Measurements from ENCODE around the gene CRK. TPM values are rescaled to one million over a fixed set of nuclear protein-coding genes. Genes with fewer than 3 reads are reported as not detected.
"Not testable (repeated sequence)": the region's sequence is repeated elsewhere in the genome, so short reads cannot be mapped to it uniquely, and the experiment has no call there.

The CRK gene
- total RNA-seq, 1 donor from 2014 or later, result 82.2 TPM

DNA sequence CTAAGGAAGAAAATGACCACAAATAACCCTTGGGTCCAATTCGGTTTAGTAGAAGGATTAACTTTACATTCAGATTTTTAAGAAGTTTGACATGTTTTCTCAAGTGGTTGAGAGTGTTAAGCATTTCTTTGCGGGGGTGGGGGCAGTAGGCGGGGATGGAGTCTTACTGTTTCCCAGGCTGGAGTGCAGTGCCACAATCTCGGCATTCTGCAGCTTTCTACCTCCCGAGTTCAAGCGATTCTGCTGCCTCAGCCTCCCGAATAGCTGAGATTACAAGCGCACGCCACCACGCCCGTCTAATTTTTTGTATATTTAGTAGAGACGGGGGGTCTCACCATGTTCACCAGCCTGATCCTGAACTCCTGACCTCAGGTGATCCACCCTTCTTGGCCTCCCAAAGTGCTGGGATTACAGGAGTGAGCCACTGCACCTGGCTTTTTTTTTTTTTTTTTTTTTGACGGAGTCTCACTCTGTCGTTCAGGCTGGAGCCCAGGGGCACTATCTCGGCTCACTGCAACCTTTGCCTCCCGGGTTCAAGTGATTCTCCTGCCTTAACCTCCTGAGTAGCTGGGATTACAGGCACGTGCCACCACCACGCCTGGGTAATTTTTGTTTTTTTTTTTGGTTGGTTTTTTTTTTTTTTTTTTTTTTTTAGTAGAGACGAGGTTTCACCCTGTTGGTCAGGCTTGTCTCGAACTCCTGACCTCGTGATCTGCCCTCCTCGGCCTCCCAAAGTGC lies 68.4 kb downstream of the CRK start:
- not testable (repeated sequence) for DNase-seq (ENCODE audit: low spot score)

DNA sequence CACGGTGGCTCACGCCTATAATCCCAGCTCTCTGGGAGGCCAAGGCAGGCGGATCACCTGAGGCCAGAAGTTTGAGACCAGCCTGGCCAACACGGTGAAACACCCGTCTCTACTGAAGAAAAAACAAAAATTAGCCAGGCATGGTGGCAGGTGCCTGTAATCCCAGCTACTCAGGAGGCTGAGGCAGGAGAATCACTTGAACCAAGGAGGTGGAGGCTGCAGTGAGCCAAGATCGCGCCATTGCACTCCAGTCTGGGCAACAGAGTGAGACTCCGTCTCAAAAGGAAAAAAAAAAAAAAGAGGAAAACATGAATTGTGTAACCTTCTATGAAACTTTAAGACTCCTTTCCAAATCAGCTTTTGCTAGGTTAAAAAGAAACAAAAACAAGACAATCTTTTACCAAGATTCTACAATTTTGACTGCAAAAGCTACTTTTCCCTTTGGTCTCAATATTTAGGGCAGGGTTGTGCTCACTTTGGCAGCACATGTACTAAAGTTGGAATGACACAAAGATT lies 69.3 kb downstream of the CRK start:
- DNase-seq (ENCODE audit: low spot score), result not testable (repeated sequence)

DNA sequence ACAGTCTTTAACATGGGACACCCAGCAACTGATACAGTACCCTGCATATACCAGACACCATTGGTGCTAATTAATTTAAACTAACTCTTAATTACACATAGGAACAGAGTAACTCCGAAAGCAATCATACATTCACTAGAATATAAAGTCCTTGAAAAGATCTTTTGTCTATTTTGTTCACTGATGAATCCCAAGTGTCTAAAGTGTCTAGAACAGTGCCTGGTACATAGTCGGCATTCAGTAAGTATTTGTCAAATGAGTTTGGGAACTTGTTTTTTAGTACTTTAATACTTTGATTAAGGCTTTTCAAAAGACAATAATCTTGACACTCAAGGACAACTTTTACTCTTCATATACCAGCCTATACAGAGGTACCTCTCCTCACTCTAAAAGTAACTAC lies 69.8 kb downstream of the CRK start:
- no peak for DNase-seq (ENCODE audit: low spot score)

DNA sequence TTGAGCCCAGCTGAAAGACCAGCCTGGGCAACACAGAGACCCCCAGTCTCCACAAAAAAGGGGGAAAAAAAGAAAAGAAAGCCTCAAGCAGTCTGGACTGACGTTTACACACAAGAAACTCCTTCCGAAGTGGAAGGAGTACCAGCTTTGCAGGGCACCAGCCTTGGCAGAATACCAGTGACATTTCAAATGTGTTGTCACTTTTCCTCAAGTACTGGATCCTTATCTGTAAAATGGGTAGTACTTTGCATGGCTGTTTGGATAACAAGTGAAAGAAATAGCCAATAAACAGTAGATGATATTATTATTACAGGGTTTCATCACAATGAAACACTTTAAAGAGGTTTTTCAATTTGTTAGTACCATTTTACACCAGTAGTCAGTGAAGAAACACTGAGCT lies 70.2 kb downstream of the CRK start:
- no peak for DNase-seq (ENCODE audit: low spot score)

DNA sequence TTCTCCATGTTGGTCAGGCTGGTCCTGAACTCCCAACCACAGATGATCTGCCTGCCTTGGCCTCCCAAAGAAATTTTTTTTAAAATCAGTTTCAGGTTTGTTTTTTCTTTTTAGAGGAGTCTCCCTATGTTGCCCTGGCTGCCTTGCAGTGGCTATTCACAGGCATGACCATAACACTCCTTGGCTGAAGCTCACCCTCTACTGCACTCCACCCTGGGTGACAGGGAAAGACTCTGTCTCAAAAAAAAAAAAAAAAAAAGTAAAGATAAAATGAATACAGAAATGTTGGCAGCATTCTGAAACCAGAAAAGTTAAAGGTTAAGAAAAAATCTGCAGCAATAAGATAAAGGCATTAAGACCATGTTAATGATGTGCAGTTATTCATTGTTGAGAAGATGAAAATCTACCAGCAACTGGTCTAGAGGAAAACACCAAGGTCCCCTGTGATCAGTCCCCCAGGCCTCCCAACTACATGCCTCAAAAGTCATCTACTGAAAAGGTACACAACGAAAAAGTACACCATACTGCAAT lies 71.1 kb downstream of the CRK start:
- no peak for DNase-seq (ENCODE audit: low spot score)

DNA sequence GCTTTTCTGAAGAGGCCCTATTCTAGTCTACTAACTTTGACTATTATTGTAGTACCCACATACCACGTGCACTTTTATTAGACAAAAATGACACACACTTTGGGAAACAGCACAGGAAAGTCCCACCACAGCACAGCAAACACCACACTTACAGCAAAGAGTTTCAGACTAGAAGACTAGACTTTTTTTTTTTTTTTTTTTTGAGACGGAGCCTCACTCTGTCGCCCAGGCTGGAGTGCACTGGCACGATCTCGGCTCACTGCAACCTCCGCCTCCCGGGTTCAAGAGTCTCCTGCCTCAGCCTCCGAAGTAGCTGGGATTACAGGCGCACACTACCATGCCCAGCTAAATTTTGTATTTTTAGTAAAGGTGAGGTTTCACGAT lies 76.1 kb downstream of the CRK start:
- no peak for DNase-seq (ENCODE audit: low spot score)

DNA sequence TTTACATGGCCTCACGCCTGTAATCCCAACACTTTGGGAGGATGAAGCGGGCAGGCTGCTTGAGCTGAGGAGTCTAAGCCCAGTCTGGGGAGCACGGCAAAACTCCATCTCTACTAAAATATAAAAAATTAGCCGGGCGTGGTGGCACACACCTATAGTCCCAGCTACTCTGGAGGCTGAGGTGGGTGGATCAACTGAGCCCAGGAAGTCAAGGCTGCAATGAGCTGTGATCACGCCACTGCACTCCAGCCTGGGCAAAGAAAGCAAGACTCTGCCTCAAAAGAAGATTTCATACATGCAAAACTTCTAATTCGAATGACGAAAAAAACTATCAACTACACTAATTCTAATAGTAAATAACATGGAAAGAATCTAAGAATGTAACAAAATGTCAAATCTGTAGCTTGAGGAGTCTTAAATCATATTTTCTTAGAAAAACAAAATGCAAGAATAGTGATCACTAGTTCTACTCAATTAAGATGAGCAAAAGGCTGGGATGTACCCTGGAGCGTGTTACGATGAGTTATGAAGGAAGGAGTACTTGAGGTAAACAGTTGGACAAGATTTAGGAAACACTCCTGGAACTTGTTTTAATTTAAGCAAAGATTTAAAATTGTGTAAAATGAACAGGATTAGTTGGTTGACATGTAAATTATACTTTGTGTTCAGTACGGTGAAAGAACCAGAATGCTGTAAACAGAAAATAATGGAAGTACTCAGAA lies 76.7 kb downstream of the CRK start:
- no peak for DNase-seq (ENCODE audit: low spot score)

DNA sequence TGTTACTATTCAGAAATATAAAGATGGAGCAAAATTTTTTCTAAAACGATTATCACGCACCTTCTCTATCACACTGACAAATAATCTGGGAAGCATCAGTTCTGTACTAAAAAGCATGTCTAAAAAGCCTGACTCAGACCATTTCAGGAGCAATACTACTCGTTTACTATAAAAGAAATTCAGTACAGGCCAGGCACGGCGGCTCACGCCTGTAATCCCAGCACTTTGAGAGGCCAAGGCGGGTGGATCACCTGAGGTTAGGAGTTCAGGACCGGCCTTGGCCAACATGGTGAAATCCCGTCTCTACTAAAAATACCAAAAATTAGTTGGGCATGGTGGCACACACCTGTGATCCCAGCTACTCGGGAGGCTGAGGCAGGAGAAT lies 77.6 kb downstream of the CRK start:
- not testable (repeated sequence) for DNase-seq (ENCODE audit: low spot score)

DNA sequence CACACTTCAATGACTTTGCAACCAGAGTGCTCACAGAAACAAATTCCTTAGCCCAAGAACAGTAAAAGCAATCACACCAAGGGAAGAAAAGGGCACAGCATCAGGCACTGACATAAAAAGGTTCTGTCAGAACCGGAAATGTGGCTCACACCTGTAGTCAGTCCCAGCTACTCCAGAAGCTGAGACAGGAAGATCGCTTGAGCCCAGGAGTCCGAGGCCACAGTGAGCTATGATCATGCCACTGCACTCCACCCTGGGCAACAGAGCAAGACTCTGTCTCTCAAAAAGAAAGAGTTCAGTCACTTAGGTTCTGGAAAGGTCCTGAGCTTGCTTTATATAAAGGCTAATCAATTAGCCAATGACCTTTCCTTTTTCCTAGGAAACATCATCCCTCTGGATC lies 78.7 kb downstream of the CRK start:
- no peak for DNase-seq (ENCODE audit: low spot score)

DNA sequence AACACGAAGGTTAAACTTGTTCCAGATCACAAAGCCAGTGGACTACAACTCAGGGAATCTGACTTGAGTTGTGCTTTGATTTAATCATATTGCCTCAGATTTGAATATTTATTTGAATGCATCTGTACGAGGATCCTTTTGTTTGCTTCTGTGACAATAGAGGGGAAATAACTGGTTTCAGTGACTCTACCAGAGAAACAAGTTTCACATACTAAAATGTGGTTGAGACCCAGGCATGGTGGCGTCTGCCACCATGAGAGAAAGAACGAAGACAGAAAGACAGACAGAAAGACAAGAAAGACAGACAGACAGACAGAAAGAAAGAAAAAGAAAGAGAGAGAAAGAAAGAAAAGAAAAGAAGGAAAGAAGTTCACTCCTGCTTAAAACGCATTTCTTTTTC lies 80.0 kb downstream of the CRK start:
- DNase-seq (ENCODE audit: low spot score), result no peak

DNA sequence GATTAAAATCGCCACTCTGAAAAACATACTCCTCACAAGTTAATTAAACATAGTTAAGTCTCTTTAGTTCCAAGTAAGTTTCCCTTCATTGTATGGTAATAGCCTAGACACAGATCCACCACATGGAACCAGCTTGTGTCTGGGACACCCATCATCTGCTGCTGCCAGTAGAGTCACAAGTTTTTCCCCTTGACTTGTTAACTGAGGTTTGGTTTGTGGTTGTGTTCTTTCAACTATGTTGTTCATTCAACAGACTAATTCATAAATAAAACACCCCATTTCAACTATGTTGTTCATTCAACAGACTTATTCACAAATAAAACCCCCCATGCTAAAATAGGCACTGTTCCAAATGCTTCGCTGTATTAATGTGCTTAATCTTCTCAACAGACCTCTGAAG lies 80.4 kb downstream of the CRK start:
- no peak for DNase-seq (ENCODE audit: low spot score)

DNA sequence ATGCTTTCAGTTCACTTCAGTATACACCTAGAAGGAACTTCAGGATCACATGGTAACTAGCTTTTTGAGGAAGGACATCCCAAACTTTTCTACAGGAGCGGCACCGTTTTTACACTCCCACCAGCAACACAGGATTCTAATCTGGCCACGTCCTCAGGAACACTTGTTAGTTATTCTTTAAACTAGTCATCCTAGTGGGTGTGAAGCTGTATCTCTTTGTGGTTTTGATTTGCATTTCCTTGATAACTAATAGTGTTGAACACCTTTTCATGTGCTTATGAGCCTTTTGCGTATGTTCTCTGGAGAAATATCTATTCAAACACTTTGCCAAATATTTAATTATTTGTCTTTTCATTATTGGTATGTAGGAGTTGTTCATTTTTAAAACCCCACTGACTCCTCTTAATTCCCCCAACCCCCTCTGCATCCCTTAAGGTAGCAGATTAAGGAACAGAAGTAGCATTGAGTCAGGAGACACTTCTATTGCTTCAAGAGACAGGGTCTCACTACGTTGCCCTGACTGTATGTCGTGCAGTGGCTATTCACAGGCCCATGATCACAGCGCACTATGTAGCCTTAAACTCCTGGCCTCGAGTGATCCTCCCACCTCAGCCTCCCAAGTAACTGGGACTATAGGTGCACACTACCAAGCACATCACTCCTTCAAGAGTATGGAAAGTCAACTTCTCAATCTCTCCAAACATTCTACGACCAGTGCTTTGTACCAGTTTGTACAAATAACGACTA lies 81.4 kb downstream of the CRK start:
- DNase-seq (ENCODE audit: low spot score), result no peak

DNA sequence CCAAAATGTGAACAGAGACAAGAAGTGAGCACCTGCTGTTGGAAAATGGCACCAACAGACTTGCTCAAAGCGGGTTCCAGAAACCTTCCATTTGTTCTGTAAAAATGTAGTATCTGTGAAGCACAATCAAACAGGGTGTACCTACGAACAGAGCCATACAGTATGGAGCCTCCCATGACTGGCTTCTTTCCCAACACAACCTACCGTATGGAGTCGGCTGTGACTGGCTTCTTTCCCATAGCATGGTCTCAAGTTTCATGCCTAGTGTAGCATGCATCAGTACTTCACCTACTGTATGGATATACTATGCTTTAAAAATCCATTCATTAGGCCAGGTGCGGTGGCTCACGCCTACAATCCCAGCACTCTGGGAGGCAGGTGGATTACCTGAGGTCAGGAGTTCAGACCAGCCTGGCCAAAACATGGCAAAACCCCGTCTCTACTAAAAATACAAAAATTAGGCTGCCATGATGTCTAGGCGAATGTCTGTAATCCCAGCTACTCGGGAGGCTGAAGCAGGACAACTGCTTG lies 82.3 kb downstream of the CRK start:
- no peak for DNase-seq (ENCODE audit: low spot score)

DNA sequence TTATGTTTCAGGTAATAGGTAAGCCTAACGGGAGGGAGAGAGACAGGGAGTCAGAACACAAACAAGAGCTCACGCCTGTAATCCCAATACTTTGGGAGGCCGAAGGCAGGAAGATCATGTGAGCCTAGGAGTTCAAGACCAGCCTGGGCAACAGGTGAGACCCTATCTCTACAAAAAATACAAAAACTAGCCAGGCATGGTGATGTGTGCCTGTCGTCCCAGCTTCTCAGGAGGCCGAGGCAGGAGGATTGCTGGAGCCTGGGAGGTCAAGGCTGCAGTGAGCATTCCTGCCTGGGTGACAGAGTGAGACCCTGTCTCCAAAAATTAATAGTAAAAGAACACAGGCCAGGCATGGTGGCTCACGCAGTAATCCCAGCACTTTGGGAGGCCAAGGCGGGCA lies 83.4 kb downstream of the CRK start:
- no peak for DNase-seq (ENCODE audit: low spot score)

DNA sequence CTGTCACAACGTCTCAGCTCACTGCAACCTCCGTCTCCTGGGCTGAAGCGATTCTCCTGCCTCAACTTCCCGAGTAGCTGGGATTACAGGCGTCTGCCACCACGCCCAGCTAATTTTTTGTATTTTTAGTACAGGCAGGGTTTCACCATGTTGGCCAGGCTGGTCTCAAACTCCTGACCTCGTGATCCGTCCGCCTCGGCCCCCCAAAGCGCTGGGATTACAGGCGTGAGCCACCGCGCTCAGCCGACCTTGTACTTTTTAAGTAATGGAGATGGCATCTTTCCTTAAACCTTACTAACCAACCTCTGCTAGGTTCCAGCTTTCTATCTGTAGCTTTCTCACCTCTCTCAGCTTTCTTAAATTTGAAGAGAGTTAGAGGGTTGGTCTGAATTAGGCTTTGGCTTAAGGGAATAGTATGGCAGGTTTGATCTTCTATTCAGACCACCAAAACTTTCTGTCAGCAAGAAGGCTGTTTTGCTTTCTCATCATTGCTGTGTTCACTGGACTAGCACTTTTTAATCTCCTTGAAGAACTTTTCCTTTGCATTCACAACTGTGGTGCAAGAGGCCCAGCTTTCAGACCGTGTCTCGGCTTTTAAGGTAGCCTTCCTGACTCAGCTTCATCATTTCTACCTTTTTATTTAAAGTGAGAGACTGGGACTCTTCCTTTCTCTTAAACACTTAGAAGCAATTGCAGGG lies 84.0 kb downstream of the CRK start:
- no peak for DNase-seq (ENCODE audit: low spot score)

Other genes starting within 250 kb of the CRK start
- gene BHLHA9, start 185.8 kb downstream of the CRK start, total RNA-seq, result not detected
- gene TRARG1, start 176.6 kb downstream of the CRK start, total RNA-seq, result not detected
- 384 TPM for gene YWHAE, start 56.0 kb downstream of the CRK start, total RNA-seq
- gene MYO1C, start 36.5 kb upstream of the CRK start, total RNA-seq, result 285 TPM
- 38.6 TPM for gene INPP5K, start 60.4 kb upstream of the CRK start, total RNA-seq
- 81.8 TPM for gene PITPNA, start 106.6 kb upstream of the CRK start, total RNA-seq
- gene SLC43A2, start 172.6 kb upstream of the CRK start, total RNA-seq, result 27.0 TPM
- gene SCARF1, start 189.5 kb upstream of the CRK start, total RNA-seq, result 13.2 TPM
- 11.7 TPM for gene RILP, start 193.6 kb upstream of the CRK start, total RNA-seq
- 246 TPM for gene PRPF8, start 228.6 kb upstream of the CRK start, total RNA-seq

Data from mucosa of gallbladder (tissue), 1 donor.